MM.1S (cell line): ENCODE data around the gene SOX2.

ENCODE experiments used
- DNase-seq: peaks from one replicate; pipeline ENCODE4 v3.0.0-alpha.2; 2015
- H2AFZ ChIP-seq: fragments of 300-600 bp; sonication (generic); 2 replicates; pipeline ENCODE4 v1.6.0; 2016; ENCODE audit warnings: antibody characterized with exemption, low read length
- H3F3A ChIP-seq: fragments of 300-600 bp; sonication (generic); 2 replicates; pipeline ENCODE4 v1.6.1; 2016; ENCODE audit warnings: mild to moderate bottlenecking, antibody characterized with exemption, low read length, moderate library complexity, mixed read lengths; ENCODE audit not compliant: insufficient read depth
- H3K27ac ChIP-seq: fragments of 300-600 bp; sonication (generic); 2 replicates; pipeline ENCODE4 v1.5.1; 2016; ENCODE audit warnings: mild to moderate bottlenecking, low read length
- H3K27me3 ChIP-seq: fragments of 300-600 bp; sonication (generic); replicated peaks from 2 replicates; pipeline ENCODE4 v1.6.0; 2016; ENCODE audit warnings: low read length; ENCODE audit not compliant: insufficient read depth
- H3K36me3 ChIP-seq: fragments of 300-600 bp; sonication (generic); replicated peaks from 2 replicates; pipeline ENCODE4 v1.6.1; 2016; ENCODE audit warnings: mild to moderate bottlenecking, low read length, mixed read lengths; ENCODE audit not compliant: insufficient read depth
- H3K4me1 ChIP-seq: fragments of 300-600 bp; sonication (generic); 2 replicates; pipeline ENCODE4 v1.6.1; 2016; ENCODE audit warnings: low read length, mixed read lengths
- H3K4me2 ChIP-seq: fragments of 300-600 bp; sonication (generic); 2 replicates; pipeline ENCODE4 v1.6.0; 2016; ENCODE audit warnings: low read depth, low read length
- H3K4me3 ChIP-seq: fragments of 300-600 bp; sonication (generic); 2 replicates; pipeline ENCODE4 v1.5.1; 2016; ENCODE audit warnings: low read length, mixed read lengths
- H3K79me2 ChIP-seq: fragments of 300-600 bp; sonication (generic); 2 replicates; pipeline ENCODE4 v1.6.1; 2016; ENCODE audit warnings: mixed run types, low read length, mixed read lengths
- H3K9ac ChIP-seq: fragments of 300-600 bp; sonication (generic); 2 replicates; pipeline ENCODE4 v1.6.1; 2016; ENCODE audit warnings: low read length, mixed read lengths
- H3K9me2 ChIP-seq: fragments of 300-600 bp; sonication (generic); replicated peaks from 2 replicates; pipeline ENCODE4 v1.6.1; 2016; ENCODE audit warnings: mild to moderate bottlenecking, low read length, mixed read lengths; ENCODE audit not compliant: insufficient read depth
- H3K9me3 ChIP-seq: fragments of 300-600 bp; sonication (generic); replicated peaks from 2 replicates; pipeline ENCODE4 v1.6.1; 2016; ENCODE audit warnings: mild to moderate bottlenecking, low read length, mixed read lengths; ENCODE audit not compliant: insufficient read depth
- H4K20me1 ChIP-seq: fragments of 300-600 bp; sonication (generic); 2 replicates; pipeline ENCODE4 v1.6.1; 2016; ENCODE audit warnings: mild to moderate bottlenecking, low read length, moderate library complexity, mixed read lengths; ENCODE audit not compliant: insufficient read depth
- EZH2 ChIP-seq: fragments of 300-600 bp; sonication (generic); optimal IDR thresholded peaks from 2 replicates; pipeline ENCODE3; 2017; ENCODE audit warnings: low read depth, mild to moderate bottlenecking, antibody characterized with exemption, low read length, mixed read lengths
- EZH2phosphoT487 ChIP-seq: fragments of 300-600 bp; sonication (generic); IDR thresholded peaks from 2 replicates; pipeline ENCODE4 v1.6.1; 2018; ENCODE audit warnings: antibody characterized with exemption, low read length
- TF ChIP-seq, protein P1 (sequence below): fragments of 300-600 bp; sonication (generic); IDR thresholded peaks from 2 replicates; pipeline ENCODE4 v1.5.1; 2016; ENCODE audit warnings: antibody characterized with exemption, low read length, mixed read lengths

SOX2 gene

GRCh38 chr3:181741417-181741816, 29.7 kb downstream of the SOX2 start:
- H4K20me1 ChIP-seq = no peaks in the 10 kb centered on the region
- no peak overlapping the region for H3K4me2 ChIP-seq
- no peaks in the 10 kb centered on the region for H3K27me3 ChIP-seq
- DNase-seq = no peak
- H3K36me3 ChIP-seq = no peaks in the 10 kb centered on the region
- no peaks in the 10 kb centered on the region for H3K4me1 ChIP-seq
- no peak overlapping the region for H3K27ac ChIP-seq
- H2AFZ ChIP-seq = 0 out of 2 replicates have a peak overlapping the region, but pooled peaks have one; percentile 16
- no peak overlapping the region for H3K9ac ChIP-seq
- no peaks in the 10 kb centered on the region for H3F3A ChIP-seq
- TF ChIP-seq EZH2phosphoT487 = no peak
- no peak for TF ChIP-seq EZH2
- TF ChIP-seq, protein P1, sequence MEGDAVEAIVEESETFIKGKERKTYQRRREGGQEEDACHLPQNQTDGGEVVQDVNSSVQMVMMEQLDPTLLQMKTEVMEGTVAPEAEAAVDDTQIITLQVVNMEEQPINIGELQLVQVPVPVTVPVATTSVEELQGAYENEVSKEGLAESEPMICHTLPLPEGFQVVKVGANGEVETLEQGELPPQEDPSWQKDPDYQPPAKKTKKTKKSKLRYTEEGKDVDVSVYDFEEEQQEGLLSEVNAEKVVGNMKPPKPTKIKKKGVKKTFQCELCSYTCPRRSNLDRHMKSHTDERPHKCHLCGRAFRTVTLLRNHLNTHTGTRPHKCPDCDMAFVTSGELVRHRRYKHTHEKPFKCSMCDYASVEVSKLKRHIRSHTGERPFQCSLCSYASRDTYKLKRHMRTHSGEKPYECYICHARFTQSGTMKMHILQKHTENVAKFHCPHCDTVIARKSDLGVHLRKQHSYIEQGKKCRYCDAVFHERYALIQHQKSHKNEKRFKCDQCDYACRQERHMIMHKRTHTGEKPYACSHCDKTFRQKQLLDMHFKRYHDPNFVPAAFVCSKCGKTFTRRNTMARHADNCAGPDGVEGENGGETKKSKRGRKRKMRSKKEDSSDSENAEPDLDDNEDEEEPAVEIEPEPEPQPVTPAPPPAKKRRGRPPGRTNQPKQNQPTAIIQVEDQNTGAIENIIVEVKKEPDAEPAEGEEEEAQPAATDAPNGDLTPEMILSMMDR = no peak
- H3K9me3 ChIP-seq = no peaks in the 10 kb centered on the region
- no peak overlapping the region for H3K4me3 ChIP-seq
- H3K79me2 ChIP-seq = no peaks in the 10 kb centered on the region
- H3K9me2 ChIP-seq = no peaks in the 10 kb centered on the region

DNA sequence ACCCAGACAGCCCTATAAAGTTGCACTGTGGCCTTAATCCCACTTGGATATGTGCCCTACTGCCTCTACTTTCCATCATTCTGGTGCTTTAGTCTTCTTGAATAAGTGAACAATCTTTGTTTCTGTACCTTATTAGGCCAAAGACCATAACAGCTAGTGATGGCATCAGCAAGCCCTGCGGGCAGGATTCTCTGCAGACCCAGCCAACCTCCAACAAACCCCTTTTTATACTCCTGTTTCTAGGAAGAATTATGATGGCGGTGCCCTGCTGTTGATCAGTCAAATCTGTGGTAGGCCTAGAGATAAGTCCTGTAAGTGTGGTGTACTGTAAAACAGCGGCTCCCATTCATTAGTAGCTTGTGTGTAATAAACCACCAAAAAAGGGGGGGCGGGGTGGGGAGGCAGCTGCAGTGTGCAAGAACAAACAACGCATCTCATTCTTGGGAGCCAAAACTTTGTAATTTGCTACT, 40.5 kb downstream of the SOX2 start:
- no peaks in the 10 kb centered on the region for H3F3A ChIP-seq
- H3K36me3 ChIP-seq = no peaks in the 10 kb centered on the region
- no peak overlapping the region for H3K9ac ChIP-seq
- H3K27me3 ChIP-seq = no peaks in the 10 kb centered on the region
- no peak overlapping the region for H3K4me2 ChIP-seq
- H3K9me2 ChIP-seq = no peaks in the 10 kb centered on the region
- no peak for DNase-seq
- no peaks in the 10 kb centered on the region for H3K79me2 ChIP-seq
- no peak overlapping the region for H2AFZ ChIP-seq
- H3K4me1 ChIP-seq = no peaks in the 10 kb centered on the region
- H4K20me1 ChIP-seq = no peaks in the 10 kb centered on the region
- no peaks in the 10 kb centered on the region for H3K9me3 ChIP-seq
- TF ChIP-seq, protein P1 = no peak
- TF ChIP-seq EZH2 (no peak), EZH2phosphoT487 (no peak)
- no peak overlapping the region for H3K4me3 ChIP-seq
- H3K27ac ChIP-seq = no peak overlapping the region

GRCh38 chr3:181753391-181753790, 41.7 kb downstream of the SOX2 start:
- Histone ChIP-seq H3K79me2 (no peaks in the 10 kb centered on the region), H3K4me1 (no peaks in the 10 kb centered on the region), H3K4me2 (no peak overlapping the region), H4K20me1 (no peaks in the 10 kb centered on the region), H3K9me2 (no peaks in the 10 kb centered on the region), H3K27ac (no peak overlapping the region), H3F3A (no peaks in the 10 kb centered on the region), H3K9ac (no peak overlapping the region), H3K4me3 (no peak overlapping the region), H3K36me3 (no peaks in the 10 kb centered on the region), H3K27me3 (no peaks in the 10 kb centered on the region), H3K9me3 (no peaks in the 10 kb centered on the region), H2AFZ (no peak overlapping the region)
- no peak for TF ChIP-seq EZH2
- TF ChIP-seq, protein P1 = no peak
- no peak for TF ChIP-seq EZH2phosphoT487
- no peak for DNase-seq
